Duodenal mucosa (tissue), 2 donors: Measurements from ENCODE around the gene KCNN4.

Experiments
- H3K27ac ChIP-seq: one replicate; pipeline ENCODE4 v1.7.0; 2013; ENCODE audit warnings: low read depth, low read length
- H3K27me3 ChIP-seq, 2 donors: one replicate each; pipeline ENCODE4 v1.7.0; 2013; ENCODE audit warnings: low read length in 2 of 2, control low read depth in 1 of 2; ENCODE audit not compliant: insufficient read depth in 2 of 2, control insufficient read depth in 1 of 2
- H3K36me3 ChIP-seq, 2 donors: one replicate each; pipeline ENCODE4 v1.7.0; 2013; ENCODE audit warnings: low read length in 2 of 2, control low read depth in 1 of 2; ENCODE audit not compliant: insufficient read depth in 2 of 2, control insufficient read depth in 1 of 2
- H3K4me1 ChIP-seq, 2 donors: one replicate each; pipeline ENCODE4 v1.7.0; 2013; ENCODE audit warnings: low read length in 2 of 2, control low read depth in 1 of 2; ENCODE audit not compliant: insufficient read depth in 2 of 2, control insufficient read depth in 1 of 2
- H3K4me3 ChIP-seq, 2 donors: one replicate each; pipeline ENCODE4 v1.7.0; 2013; ENCODE audit warnings: low read length in 2 of 2, low read depth in 1 of 2
- H3K9ac ChIP-seq, 2 donors: one replicate each; pipeline ENCODE4 v1.7.0; 2013; ENCODE audit warnings: low read length in 2 of 2, low read depth in 1 of 2
- H3K9me3 ChIP-seq, 2 donors: one replicate each; pipeline ENCODE4 v1.7.0; 2013; ENCODE audit warnings: low read length in 2 of 2, control low read depth in 1 of 2; ENCODE audit not compliant: control insufficient read depth in 1 of 2

Gene KCNN4

DNA sequence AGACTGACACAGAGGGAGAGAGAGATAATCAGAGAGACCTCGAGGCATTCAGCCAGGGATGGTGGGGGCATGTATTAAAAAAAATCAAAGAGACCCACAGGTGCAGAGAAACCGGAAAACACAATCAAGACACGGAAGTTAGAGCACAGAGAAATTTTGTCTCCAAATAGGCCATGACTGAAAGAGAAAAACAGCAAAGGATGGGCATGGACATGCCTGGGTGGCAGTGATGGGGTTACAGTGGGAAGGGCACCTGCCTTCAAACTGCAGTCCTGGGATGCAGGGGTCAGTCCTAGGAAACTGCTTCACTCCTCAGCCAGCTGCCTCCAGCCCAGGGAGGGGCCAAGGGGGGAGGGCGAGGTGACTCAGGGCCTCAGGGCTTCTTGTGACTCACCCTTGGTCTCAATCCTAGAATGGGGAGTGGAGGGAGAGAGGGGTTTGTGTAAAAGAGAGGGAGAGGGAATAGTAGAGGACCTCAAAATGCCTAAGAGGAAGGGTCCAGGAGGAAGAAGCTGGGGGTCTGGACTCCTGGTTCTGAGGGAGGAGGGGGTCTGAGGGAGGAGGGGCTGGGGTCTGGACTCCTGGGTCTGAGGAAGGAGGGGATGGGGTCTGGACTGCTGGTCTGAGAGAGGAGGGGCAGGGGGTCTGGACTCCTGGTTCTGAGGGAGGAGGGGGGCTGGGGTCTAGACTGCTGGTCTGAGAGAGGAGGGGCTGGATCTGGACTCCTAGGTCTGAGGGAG is 3.6 kb upstream of the KCNN4 start:
- Histone ChIP-seq H3K4me3 (no peak overlapping the region), H3K36me3 (no peaks in the 10 kb centered on the region), H3K9me3 (no peaks in the 10 kb centered on the region), H3K27ac (no peak overlapping the region), H3K27me3 (no peaks in the 10 kb centered on the region), H3K9ac (no peak overlapping the region), H3K4me1 (peaks cover 27 to 45% of the 10 kb centered on the region in 2 donors)

- Histone ChIP-seq H3K27ac (no peak overlapping the region), H3K36me3 (no peaks in the 10 kb centered on the region), H3K4me1 (peaks cover 35 to 53% of the 10 kb centered on the region in 2 donors), H3K9ac (no peak overlapping the region), H3K4me3 (no peak overlapping the region), H3K9me3 (no peaks in the 10 kb centered on the region), H3K27me3 (no peaks in the 10 kb centered on the region)
These were observed 2.9 kb upstream of the KCNN4 start for GRCh38 chr19:43783636-43784035.

DNA sequence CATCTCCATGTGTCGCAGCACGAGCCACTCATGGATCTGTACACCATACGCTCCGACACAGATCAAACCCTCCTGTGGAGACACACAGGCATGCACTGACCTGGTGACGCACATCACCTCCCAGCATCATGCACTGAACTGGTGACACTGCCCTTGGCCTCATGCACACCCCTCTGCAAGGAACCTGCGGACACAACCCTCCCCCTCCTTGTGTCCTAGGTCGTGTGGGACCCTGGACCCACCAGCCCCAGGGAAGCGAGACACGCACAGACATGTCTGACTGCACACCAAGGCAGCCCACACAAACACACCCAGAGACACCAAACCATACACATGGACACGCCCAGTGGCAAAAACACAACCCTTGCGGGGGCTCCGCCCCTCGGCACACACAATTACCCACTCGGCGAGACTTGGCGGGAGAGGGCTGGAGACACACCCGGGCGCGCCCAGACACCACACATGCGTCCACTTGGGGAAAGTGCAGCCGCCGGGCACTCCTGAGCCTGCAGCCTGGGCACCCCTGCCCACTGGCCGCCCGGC is 2.0 kb upstream of the KCNN4 start:
- Histone ChIP-seq H3K9ac (no peak overlapping the region), H3K4me1 (peaks cover 41 to 60% of the 10 kb centered on the region in 2 donors), H3K4me3 (peak overlapping the region; percentile 41), H3K36me3 (no peaks in the 10 kb centered on the region), H3K27ac (no peak overlapping the region), H3K27me3 (no peaks in the 10 kb centered on the region), H3K9me3 (no peaks in the 10 kb centered on the region)

DNA sequence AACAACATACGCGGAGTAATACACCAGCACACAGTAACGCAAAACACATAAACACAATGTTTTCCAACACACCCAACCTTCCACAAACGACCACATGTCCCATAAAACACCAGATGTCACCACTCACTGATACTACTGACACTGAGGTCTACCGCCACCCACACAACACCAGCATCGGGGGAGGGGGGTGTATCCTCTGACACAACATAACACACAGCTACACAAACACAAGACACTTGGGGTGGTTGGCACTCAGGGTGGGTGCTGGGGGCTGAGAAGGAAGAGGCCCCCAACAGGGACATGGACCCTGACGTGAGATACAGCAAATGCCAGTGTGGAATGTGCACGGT is 1.5 kb upstream of the KCNN4 start:
- peak overlapping the region in 1 of 2 donors; percentile 41 for H3K4me3 ChIP-seq
- H3K27ac ChIP-seq, result no peak overlapping the region
- H3K4me1 ChIP-seq, result peaks cover 46 to 65% of the 10 kb centered on the region in 2 donors
- H3K36me3 ChIP-seq, result no peaks in the 10 kb centered on the region
- no peaks in the 10 kb centered on the region for H3K27me3 ChIP-seq
- H3K9me3 ChIP-seq, result no peaks in the 10 kb centered on the region
- H3K9ac ChIP-seq, result no peak overlapping the region

DNA sequence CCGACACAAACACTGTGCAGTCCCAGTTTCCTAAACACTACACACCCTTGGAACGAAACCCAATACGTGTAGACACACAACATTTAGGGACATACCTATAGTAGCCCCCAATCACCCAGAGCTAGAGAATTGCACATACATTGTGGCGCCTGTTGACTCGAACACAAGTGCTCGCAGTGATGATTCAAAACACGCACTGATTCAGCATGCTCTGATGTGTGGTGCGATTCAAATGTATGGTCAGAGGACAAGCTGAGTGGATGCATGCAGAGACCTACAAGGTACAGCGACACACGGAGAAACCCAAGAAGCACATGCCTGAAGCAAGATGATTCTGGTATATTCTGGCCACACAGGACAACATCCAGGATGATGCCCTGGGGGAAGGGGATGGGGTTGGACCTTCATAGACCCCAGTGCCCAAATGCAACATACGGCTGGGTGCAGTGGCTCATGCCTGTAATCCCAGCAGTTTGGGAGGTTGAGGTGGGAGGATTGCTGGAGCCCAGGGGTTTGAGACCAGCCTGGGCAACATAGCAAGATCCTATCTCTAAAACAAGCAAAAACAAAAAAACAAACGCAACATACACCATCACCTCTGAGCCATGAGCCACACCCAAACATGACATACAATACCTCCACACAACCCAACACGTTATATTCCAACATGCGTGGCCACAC is 997 bp upstream of the KCNN4 start:
- Histone ChIP-seq H3K4me1 (peaks cover 50 to 69% of the 10 kb centered on the region in 2 donors), H3K9me3 (no peaks in the 10 kb centered on the region), H3K9ac (peak overlapping the region in 1 of 2 donors; percentile 44), H3K36me3 (no peaks in the 10 kb centered on the region), H3K4me3 (no peak overlapping the region), H3K27ac (no peak overlapping the region), H3K27me3 (no peaks in the 10 kb centered on the region)

- H3K4me1 ChIP-seq, result peaks cover 51 to 79% of the 10 kb centered on the region in 2 donors
- H3K9me3 ChIP-seq, result no peaks in the 10 kb centered on the region
- H3K9ac ChIP-seq, result peak overlapping the region; percentile 23 to 69
- no peaks in the 10 kb centered on the region for H3K36me3 ChIP-seq
- H3K27me3 ChIP-seq, result no peaks in the 10 kb centered on the region
- peak overlapping the region; percentile 58 to 62 for H3K4me3 ChIP-seq
- no peak overlapping the region for H3K27ac ChIP-seq
These were observed 953 bp downstream of the KCNN4 start for GRCh38 chr19:43779820-43780219.

DNA sequence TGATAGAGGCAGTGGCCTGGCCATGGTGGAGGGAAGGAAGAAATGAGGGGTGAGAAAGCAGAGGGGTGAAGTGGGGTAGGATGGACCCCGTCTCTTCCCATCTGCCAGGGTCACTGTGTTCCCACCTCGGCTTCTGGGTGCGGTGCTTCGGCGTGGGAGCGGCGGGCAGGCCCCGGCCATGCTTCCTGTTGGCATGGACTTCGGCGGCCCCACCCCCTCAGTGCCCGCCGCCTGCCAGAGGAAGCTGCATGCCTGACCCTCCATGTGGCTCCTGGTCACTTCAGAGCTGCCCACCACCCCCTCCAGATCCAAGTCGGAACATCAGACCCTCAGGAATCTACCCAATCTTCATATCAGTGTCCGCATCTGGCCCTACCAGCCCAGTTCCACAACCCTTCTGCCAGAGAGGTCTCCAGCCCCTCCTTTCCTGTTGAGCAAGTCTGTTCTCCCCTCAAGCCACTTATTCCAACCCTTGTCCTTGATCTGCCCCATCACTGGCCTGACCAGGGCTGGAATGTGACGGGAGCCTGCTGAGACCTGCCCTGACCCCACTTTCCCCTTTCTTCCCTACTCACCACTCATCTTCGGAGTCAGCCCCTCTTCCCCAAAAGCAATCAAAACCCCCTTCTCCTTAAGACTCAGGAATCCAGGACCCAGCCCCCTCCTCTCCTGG is 1.5 kb downstream of the KCNN4 start:
- Histone ChIP-seq H3K4me1 (peaks cover 50 to 79% of the 10 kb centered on the region in 2 donors), H3K36me3 (no peaks in the 10 kb centered on the region), H3K4me3 (peak overlapping the region; percentile 58 to 62), H3K9ac (peak overlapping the region; percentile 23 to 69), H3K27me3 (no peaks in the 10 kb centered on the region), H3K27ac (no peak overlapping the region), H3K9me3 (no peaks in the 10 kb centered on the region)

- peaks cover 48 to 76% of the 10 kb centered on the region in 2 donors for H3K4me1 ChIP-seq
- peak overlapping the region in 1 of 2 donors; percentile 62 for H3K4me3 ChIP-seq
- H3K9me3 ChIP-seq, result no peaks in the 10 kb centered on the region
- H3K27ac ChIP-seq, result no peak overlapping the region
- no peaks in the 10 kb centered on the region for H3K27me3 ChIP-seq
- H3K9ac ChIP-seq, result no peak overlapping the region
- H3K36me3 ChIP-seq, result no peaks in the 10 kb centered on the region
These were observed 2.1 kb downstream of the KCNN4 start for GRCh38 chr19:43778651-43779050.

DNA sequence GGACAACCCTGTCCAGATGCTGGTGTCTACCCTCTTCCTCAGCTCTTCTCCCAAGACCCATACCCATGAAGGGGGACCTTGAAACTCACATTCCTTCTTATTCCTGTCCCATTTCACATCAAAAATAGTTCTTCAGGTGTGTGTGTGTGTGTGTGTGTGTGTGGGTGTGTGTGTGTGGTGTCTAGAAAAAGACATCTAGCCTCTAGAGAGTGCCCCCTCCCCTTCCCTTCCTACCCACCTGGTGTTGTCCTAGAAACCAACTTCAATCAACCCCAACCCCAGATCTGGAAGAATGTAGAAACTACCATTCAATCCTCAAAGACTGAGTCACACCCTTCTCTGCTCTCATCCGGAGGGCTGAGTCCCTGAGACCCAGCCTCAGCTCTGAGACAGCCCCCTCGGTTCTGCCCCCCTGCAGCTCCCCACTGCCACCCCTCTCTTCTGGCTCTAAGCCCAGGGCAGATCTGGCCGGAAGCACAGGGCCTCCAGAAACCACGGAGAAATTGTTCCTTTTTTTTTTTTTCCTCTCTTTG is 3.5 kb downstream of the KCNN4 start:
- H3K27ac ChIP-seq, result no peak overlapping the region
- H3K4me1 ChIP-seq, result peaks cover 41 to 68% of the 10 kb centered on the region in 2 donors
- no peak overlapping the region for H3K9ac ChIP-seq

DNA sequence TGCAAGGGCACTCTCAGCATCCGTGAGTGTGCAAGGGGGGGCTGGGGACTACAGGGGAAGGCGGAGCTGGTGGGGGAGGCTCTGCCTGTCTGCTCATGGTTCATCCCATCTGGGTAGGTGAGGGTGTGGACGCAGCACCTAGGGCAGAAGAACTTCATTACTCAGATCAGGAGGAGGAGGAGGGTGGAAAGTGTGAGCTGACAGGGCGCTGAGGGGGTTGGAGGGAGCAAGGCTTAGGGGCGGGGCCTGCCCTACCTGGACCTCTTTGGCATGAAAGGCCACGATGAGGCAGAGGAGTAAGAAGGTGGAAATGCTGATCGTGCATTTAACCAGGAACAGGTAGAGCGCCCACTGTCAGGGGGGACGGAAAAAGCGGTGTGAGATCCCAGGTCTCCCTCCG is 4.5 kb downstream of the KCNN4 start:
- H3K27me3 ChIP-seq, result no peaks in the 10 kb centered on the region
- no peak overlapping the region for H3K27ac ChIP-seq

More for the DNA sequence above, 3.5 kb downstream of the KCNN4 start:
- no peaks in the 10 kb centered on the region for H3K36me3 ChIP-seq
- peak overlapping the region in 1 of 2 donors; percentile 10 for H3K4me3 ChIP-seq
- H3K27me3 ChIP-seq, result no peaks in the 10 kb centered on the region
- H3K9me3 ChIP-seq, result no peaks in the 10 kb centered on the region

More for the DNA sequence above, 4.5 kb downstream of the KCNN4 start:
- Histone ChIP-seq H3K9ac (no peak overlapping the region), H3K4me1 (peaks cover 41 to 64% of the 10 kb centered on the region in 2 donors), H3K4me3 (no peak overlapping the region), H3K36me3 (no peaks in the 10 kb centered on the region), H3K9me3 (no peaks in the 10 kb centered on the region)
